CD14-positive monocyte (primary cell): ENCODE measurements around the gene PFN3. TPM values are rescaled to one million over a fixed set of nuclear protein-coding genes. Genes with fewer than 3 reads are reported as not detected.

Experiments used
- DNase-seq, 3 donors: peaks; one replicate each; pipeline ENCODE4 v3.0.0-alpha.2; 2011 to 2022
- H2AFZ ChIP-seq: 2 replicates; pipeline ENCODE4 v1.6.0; 2012; ENCODE audit warnings: mild to moderate bottlenecking, low read depth, low read length, inconsistent platforms; ENCODE audit not compliant: insufficient read depth, poor library complexity, severe bottlenecking
- H3K27ac ChIP-seq, 2 donors: 1 replicate in 1 of 2; 2 replicates in 1 of 2; pipeline ENCODE4 v1.5.1; 2012 to 2013; ENCODE audit warnings: low read length in 2 of 2, control low read depth in 1 of 2, inconsistent platforms in 1 of 2, low read depth in 1 of 2, mild to moderate bottlenecking in 1 of 2
- H3K27me3 ChIP-seq, 2 donors: one replicate each; pipeline versions ENCODE4 v1.6.0 to v1.6.1; 2011 to 2013; ENCODE audit warnings: low read length in 2 of 2; ENCODE audit not compliant: control insufficient read depth in 2 of 2, insufficient read depth in 2 of 2
- H3K36me3 ChIP-seq, 2 donors: replicated peaks in 1 of 2; 1 replicate in 1 of 2; 2 replicates in 1 of 2; pipeline versions ENCODE4 v1.5.1 to v1.6.1; 2012 to 2013; ENCODE audit warnings: low read length in 2 of 2, control low read depth in 1 of 2, inconsistent platforms in 1 of 2, mild to moderate bottlenecking in 1 of 2; ENCODE audit not compliant: insufficient read depth in 2 of 2, control insufficient read depth in 1 of 2
- H3K4me1 ChIP-seq, 2 donors: 1 replicate in 1 of 2; 2 replicates in 1 of 2; pipeline versions ENCODE4 v1.5.1 to v1.6.1; 2012 to 2013; ENCODE audit warnings: low read length in 2 of 2, control low read depth in 1 of 2, inconsistent platforms in 1 of 2, mild to moderate bottlenecking in 1 of 2, moderate library complexity in 1 of 2; ENCODE audit not compliant: insufficient read depth in 2 of 2, control insufficient read depth in 1 of 2
- H3K4me2 ChIP-seq: replicated peaks from 2 replicates; pipeline ENCODE3; 2012; ENCODE audit warnings: low read length, moderate library complexity, mild to moderate bottlenecking; ENCODE audit not compliant: poor library complexity, severe bottlenecking; ENCODE audit errors: extremely low read depth
- H3K4me3 ChIP-seq, 3 experiments: fragments of 200-600 bp in 1 of 3; sonication (generic) in 1 of 3; replicated peaks in 1 of 3; 1 replicate in 2 of 3; 2 replicates in 1 of 3; pipeline ENCODE4 v1.5.1; 2011 to 2013; ENCODE audit warnings: low read length in 3 of 3, mild to moderate bottlenecking in 3 of 3, control low read depth in 2 of 3, low read depth in 2 of 3, inconsistent platforms in 1 of 3, moderate library complexity in 1 of 3
- H3K79me2 ChIP-seq: 2 replicates; pipeline ENCODE4 v1.6.0; 2012; ENCODE audit warnings: mild to moderate bottlenecking, control low read depth, inconsistent platforms, low read length, moderate library complexity; ENCODE audit not compliant: insufficient read depth
- H3K9ac ChIP-seq: 2 replicates; pipeline ENCODE4 v1.6.0; 2017; ENCODE audit warnings: low read length, mild to moderate bottlenecking; ENCODE audit not compliant: insufficient read depth, poor library complexity, severe bottlenecking
- H3K9me3 ChIP-seq, 2 donors: replicated peaks in 1 of 2; 1 replicate in 1 of 2; 2 replicates in 1 of 2; pipeline versions ENCODE4 v1.5.1 to v1.6.1; 2012 to 2013; ENCODE audit warnings: low read length in 2 of 2, control low read depth in 1 of 2; ENCODE audit not compliant: control insufficient read depth in 1 of 2, insufficient read depth in 1 of 2
- H4K20me1 ChIP-seq: 2 replicates; pipeline ENCODE4 v1.6.0; 2012; ENCODE audit warnings: mild to moderate bottlenecking, low read length, control low read depth, moderate library complexity; ENCODE audit not compliant: insufficient read depth
- H3K27ac Mint-ChIP-seq, 7 donors: one replicate each; pipeline ENCODE4 v1.8.0; 2020; ENCODE audit warnings: mild to moderate bottlenecking in 7 of 7, mixed read lengths in 7 of 7, moderate library complexity in 6 of 7, inconsistent platforms in 2 of 7
- H3K27me3 Mint-ChIP-seq, 3 donors: one replicate each; pipeline ENCODE4 v1.8.0; 2021 to 2022; ENCODE audit warnings: low read depth in 3 of 3, mild to moderate bottlenecking in 3 of 3, mixed read lengths in 3 of 3, moderate library complexity in 3 of 3, inconsistent platforms in 1 of 3
- H3K36me3 Mint-ChIP-seq, 2 donors: one replicate each; pipeline ENCODE4 v1.8.0; 2020; ENCODE audit warnings: mixed read lengths in 2 of 2, inconsistent platforms in 1 of 2, mild to moderate bottlenecking in 1 of 2
- H3K4me1 Mint-ChIP-seq: one replicate; pipeline ENCODE4 v1.8.0; 2020; ENCODE audit warnings: mild to moderate bottlenecking, mixed read lengths
- H3K4me3 Mint-ChIP-seq, 2 donors: one replicate each; pipeline ENCODE4 v1.8.0; 2020; ENCODE audit warnings: mild to moderate bottlenecking in 2 of 2, mixed read lengths in 2 of 2, moderate library complexity in 1 of 2
- H3K9me3 Mint-ChIP-seq, 7 donors: one replicate each; pipeline ENCODE4 v1.8.0; 2020 to 2022; ENCODE audit warnings: mixed read lengths in 7 of 7, mild to moderate bottlenecking in 6 of 7, moderate library complexity in 6 of 7, inconsistent platforms in 2 of 7
- CTCF ChIP-seq: fragments of 200-600 bp; IDR thresholded peaks from one replicate; pipeline ENCODE4 v1.8.0; 2022; ENCODE audit warnings: antibody characterized with exemption, mild to moderate bottlenecking
- WGBS: methylation state at CpG from one replicate; pipeline ENCODE4 v1.1.5; 2013; ENCODE audit warnings: missing lambda C conversion rate; ENCODE audit not compliant: insufficient coverage; 5-methylcytosine and 5-hydroxymethylcytosine counted together
- intact Hi-C, 2 donors: fragments of 100-400 bp; cut with micrococcal nuclease; formaldehyde crosslinking; loops; one replicate each; pipeline versions ENCODE4 v1.15.0 to v1.15.1; 2023
- polyA plus RNA-seq, 3 donors: library from polyadenylated mRNA; depleted of rRNA in 1 of 3; unstranded in 2 of 3; stranded (reverse) in 1 of 3; fragments of 300-500 nt in 2 of 3; fragments of >200 nt in 1 of 3; fragmentation: Illumina TruSeq in 2 of 3; gene quantifications; 1 replicate in 2 of 3; 2 replicates in 1 of 3; pipeline ENCODE4 v1.2.3, GENCODE V29; 2012 to 2021

Gene PFN3
- polyA plus RNA-seq, 3 donors, result not detected

GRCh38 chr5:177448244-177448950 is 47.9 kb upstream of the PFN3 start:
- H3K4me1 Mint-ChIP-seq, result peaks cover 44% of the 10 kb centered on the region
- no peak overlapping the region for H3K9ac ChIP-seq

More at GRCh38 chr5:177448244-177448950, 47.9 kb upstream of the PFN3 start:
- no peaks in the 10 kb centered on the region for H3K9me3 ChIP-seq
- Mint-ChIP-seq H3K9me3 (peaks cover 0 to 4% (median 0%) of the 10 kb centered on the region in 7 donors), H3K27ac (peak overlapping the region in 6 of 7 donors; percentile 55 to 85 (median 62)), H3K36me3 (peaks cover 1 to 12% of the 10 kb centered on the region in 2 donors), H3K4me3 (peak overlapping the region; percentile 66 to 70), H3K27me3 (peaks cover 45 to 64% (median 46%) of the 10 kb centered on the region in 3 donors)
- intact Hi-C loops, result no loop called here
- peaks cover 0 to 48% of the 10 kb centered on the region in 2 donors for H3K27me3 ChIP-seq
- H2AFZ ChIP-seq, result no peak overlapping the region
- H3K4me3 ChIP-seq, result peak overlapping the region in 1 of 3 experiments; percentile 28
- peak overlapping the region; percentile 57 for H3K4me2 ChIP-seq
- WGBS, result 54% methylated on average over 3 of the region's 6 CpGs
- no peak overlapping the region for H3K27ac ChIP-seq
- no peak for DNase-seq
- no peaks in the 10 kb centered on the region for H3K79me2 ChIP-seq
- no peak for TF ChIP-seq CTCF
- H3K36me3 ChIP-seq, result peaks cover 4 to 5% of the 10 kb centered on the region in 2 donors
- peaks cover 44% of the 10 kb centered on the region for H4K20me1 ChIP-seq
- peaks cover 40 to 56% of the 10 kb centered on the region in 2 donors for H3K4me1 ChIP-seq
